NCI-H1694 (cell line): ENCODE results near the gene KCNN3.
A peak's percentile ranks its signal among the peaks of the same experiment; 100 is the strongest.

ENCODE experiments used
- DNase-seq: peaks from one replicate; lab custom pipeline; 2025; lab: John Stamatoyannopoulos, UW

The KCNN3 gene

DNA sequence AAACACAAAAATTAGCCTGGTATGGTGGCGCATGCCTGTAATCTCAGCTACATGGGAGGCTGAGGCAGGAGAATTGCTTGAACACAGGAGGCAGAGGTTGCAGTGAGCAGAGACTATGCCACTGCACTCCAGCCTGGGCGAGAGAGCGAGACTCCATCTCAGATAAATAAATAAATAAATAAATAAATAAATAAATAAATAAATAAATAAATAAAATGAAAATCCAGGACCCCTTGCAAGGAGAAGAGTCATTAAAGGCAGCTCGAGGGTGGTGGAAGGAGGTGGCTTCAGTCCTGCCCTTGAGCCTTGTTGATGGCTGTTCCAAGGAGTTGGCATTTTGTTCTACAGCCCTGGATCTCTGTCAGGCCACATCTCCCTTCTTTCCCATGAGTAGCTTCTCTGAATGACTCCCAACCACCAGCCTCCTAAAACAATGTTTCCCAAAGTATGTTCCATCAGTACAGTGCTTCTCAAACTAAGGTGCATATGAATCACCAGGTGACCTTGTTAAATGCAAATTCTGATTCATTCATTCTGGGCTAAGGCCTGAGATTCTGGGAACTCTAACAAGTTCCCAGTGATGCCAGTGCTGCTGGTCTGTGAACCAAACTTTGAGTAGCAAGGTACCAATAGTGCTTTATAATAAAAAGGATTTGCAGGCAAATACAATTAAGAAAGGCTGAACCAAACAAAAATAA, 99.0 kb downstream of the KCNN3 start:
- DNase-seq: no peak

DNA sequence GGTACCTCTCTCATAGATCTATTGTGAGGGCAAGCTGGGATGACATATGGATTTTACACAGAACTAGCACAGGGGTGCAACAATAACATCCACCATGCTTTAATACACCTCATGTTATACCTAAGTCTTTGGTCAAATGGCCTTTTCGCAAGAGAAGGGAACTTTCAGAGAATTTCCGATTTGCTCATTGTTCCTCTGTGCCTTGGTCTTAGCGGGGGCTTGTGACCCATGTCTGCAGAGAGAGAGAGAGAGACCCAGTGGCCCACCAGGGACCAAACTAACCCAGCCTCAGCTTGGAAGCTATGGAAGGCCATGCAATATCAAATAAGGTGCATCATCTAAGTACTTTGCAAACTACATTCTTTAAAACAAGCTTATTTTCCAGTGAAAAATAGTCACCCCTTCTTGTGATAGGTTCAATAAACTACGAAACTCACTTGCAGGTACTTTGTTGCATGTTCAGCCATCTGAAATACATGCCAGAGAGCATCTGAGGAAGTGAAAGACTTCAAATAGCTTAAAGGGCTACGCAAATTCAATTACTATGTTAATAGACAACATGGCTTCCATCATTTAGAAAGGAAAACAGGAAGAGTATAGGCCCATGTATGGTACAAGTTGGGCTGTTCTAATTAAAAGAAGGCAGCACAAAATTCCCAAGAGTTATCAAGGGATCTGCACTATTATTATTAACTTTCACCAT, 100.7 kb downstream of the KCNN3 start:
- DNase-seq: no peak

DNA sequence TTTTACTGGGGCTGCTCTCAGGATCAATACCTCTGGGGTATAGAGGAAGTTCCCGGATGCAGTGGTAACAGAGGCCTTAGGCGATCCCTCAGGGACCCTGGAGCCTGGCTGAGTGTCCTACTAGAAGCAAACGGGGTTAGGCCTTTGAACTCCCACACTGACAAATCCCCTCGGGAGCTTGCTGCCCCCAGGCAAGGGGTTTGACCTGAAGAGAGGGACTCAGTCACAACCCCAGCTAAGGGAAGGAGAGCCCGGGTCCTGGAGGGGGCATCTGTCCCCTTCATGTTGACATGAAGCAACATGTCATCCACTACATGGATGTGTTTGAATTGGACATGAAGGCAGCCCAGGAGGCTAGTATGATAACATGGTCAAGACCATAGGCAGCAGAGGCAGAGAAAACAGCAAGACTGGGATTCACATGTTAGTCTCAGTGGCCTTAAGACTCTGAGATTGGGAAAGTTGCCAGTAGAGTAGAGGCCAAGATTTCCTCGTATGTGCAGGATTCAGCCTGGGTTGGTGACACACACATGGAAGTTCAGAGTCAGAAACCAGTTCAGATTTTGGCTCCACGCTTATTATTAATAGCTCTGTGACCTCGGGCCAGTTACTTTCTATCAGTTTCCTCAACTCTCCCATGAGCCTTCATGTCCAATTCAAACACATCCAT, 101.5 kb downstream of the KCNN3 start:
- no peak for DNase-seq

DNA sequence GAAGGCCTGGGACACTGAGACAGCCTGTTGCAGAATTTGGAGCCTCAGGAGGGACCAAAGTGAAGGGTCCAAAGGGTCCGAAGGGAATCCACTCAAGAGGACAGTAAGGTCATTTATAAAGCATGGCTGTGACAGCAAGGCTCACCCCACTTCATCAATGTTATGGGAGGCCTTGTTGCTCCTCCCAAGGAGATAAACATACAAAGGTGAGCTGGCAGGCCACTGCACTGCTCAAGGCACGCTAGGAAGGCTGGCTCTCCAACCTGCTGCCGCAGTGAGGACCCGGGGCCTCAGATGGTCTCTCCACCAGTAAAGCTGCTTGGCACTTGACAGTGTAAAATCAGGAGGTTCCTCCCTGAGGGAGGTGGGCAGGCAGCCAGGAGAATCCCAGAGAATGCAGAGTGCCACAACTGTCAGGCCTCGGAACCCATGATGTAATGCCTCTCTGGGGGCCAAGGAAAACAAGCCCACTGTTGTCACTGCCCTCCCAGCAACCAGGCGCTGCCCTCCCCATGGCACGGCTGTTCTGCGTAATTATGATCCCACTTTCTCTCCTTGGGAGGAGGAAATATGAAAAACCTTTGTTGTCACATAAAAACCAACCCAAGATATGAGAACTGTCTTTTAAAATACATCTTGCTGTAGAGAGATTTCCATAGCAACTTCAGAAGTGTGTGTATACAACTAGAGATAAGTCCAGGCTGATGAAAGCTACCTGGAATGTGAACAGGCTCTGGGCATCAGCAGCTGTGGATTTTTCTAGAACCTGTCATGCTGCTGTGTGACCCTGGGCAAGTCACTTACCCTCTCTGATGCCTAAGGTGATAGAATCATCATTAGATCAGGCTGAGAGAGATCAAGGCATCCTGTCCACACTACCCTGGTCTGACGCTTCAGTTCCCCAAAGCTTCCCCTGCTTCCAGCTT, 102.5 kb downstream of the KCNN3 start:
- DNase-seq: peak; percentile 95

DNA sequence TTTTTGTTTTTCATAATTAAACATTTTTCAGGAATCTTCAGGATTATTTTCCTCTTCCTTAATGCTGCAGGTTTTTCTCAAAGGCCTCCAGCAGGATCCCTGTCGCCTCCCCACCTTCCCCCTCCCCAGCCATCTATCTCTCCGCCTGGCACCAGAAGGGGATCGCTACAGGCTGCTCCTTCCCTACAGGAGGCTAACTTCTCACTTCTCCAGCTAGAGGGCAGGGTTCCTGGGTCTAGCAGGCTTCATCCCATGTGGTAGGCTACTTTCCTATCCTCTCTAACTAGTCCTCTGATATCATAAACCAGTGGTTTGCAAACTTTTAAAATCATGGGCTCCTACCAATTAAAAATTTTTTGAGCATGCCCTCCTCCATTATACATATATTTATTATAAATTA, 104.1 kb downstream of the KCNN3 start:
- peak; percentile 67 for DNase-seq

DNA sequence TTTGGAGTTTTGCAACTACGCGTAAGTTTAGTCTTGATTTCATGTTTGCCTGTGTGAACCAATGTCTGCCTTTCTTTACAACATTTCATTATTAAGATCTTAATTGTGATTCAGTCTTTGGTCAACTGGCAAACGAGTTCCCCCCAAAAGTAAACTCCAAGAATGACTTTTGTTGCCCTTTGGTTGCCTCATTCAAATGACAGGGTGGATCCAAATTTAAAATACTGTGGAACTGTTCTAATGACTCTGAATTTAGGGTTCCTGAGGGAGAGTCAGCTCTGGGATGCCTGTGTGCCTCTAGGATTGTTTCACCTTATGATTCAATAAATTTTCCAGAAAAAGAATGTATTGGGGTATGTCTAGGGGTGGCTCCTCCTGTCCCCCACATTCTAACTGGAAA, 105.3 kb downstream of the KCNN3 start:
- no peak for DNase-seq

DNA sequence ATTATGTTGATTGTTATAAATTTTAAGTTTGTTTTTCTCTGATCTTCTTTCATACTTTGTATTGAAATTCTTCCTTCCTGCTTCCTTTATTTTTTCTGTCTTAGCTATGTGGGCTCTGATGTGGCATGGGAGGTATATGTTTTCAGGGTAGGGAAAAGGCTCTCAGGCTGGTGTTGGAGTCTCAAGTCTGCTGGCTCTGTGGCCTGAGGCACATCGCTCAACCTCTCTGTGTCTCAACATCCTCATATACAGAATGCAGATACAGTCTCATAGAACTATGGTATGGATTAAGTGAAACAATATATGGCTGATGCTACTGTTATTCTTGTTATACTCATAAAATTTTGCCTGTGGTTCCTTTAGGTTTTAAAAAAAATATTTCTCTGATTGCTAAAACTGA, 105.9 kb downstream of the KCNN3 start:
- no peak for DNase-seq

DNA sequence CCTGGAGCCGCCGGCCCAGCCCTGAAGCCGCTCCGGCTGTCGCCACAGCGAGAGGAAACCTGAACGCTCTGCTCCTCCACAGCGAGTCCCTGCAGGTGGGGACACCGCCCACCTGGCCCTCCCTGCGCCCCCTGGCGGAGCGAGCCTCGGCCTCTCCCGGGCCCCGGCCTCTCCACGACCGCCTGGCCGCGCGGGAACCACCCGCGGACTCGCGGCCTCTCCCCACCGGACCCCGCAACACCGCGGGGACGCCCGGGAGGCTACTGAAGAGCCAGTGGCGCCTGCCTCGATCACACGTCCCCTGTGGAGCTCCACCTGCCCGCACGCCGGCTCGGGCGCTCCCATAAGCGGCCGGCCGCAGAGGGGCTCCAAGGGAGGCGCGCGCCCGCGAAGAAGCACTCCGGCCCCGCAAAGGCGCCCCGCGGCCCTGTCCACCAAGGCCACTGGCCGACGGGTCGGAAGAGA, 109.6 kb downstream of the KCNN3 start:
- DNase-seq: no peak

DNA sequence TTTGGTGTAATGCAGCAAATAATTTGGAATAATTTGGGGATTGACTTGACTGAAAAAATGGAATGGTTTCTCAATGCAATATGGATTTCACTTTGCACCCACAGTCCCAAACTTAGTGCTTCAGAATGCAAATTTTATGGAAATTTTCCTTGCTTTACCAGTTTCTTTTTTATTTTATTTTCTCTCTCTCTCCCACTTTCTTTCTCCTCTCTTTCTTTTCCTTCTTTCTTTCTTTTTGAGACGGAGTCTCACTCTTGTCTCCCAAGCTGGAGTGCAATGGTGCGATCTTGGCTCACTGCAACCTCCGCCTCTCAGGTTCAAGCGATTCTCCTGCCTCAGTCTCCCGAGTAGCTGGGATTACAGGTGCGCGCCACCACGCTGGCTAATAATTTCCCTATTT, 110.3 kb downstream of the KCNN3 start:
- no peak for DNase-seq

DNA sequence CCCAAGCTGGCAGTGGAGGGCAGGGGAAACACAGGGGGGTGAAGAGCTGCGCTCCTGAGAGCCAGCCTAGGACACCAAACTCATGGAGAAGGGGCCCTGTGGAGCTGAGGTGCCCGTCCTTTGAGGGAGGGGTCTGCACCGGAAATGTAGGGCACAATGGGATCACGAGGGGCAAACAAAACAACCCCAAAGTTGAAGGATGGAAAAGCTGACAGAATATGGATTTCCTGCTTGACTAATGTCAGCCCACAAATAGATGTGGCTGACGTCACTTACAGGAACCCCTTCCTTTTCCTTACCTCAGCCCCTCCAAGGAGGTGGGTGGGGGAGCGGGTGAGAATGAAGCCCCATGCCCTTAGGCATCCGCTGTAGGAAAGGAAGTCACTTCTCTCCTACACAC, 110.9 kb downstream of the KCNN3 start:
- no peak for DNase-seq

DNA sequence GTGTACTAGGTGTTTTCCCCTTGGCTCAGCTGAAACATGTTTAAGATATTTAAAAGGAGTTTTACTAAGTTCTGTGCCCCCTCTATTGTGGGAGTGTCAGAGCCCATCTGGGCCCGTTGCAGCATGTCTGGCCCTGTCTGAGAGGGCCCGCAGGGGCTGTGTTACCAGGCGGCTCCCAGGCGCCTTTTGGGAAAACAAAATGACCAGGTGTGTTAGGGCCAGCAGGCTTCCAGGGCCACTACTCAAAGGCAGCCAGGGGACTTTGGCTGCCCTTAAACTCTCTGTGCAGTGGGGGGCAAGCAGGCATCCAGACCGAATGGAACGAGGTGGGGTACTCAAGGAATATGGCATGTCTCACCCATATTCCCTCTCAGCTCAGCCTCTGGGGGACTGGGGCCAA, 111.7 kb downstream of the KCNN3 start:
- no peak for DNase-seq

DNA sequence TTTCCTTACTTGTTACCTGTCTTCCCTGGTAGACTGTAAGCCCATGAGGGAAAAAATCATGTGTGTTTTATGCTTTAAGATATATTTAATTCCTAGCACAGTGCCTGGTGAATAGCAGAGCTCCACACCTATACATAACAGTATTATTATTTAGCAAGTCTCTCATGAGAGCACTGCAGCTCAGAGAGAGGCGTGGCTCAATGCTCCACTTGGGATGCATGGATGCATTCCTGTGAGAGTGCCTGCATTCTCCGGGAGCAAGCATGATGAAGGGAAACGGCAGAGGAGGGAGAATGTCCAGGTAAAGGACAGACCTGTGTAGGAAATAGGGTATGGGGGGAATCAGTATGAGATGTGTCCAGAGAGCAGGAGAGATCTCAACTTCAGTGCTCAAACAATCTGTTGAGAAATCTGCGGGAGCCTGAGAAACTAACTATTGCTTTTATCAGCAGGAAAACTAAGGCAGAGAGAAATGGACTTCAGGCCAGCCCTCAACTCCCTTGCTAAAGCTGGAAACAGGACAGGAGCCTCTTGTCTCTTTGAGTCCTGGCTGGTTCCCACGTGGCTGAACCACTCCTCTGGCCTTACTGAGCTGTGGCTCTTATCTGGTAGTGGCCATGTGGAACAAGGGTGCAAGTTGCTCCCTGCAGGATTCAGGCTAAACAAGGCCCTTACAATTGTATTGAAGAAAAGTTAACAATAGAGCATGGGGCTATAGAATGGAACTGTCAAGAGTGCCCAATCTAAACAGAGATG, 113.1 kb downstream of the KCNN3 start:
- DNase-seq: no peak

DNA sequence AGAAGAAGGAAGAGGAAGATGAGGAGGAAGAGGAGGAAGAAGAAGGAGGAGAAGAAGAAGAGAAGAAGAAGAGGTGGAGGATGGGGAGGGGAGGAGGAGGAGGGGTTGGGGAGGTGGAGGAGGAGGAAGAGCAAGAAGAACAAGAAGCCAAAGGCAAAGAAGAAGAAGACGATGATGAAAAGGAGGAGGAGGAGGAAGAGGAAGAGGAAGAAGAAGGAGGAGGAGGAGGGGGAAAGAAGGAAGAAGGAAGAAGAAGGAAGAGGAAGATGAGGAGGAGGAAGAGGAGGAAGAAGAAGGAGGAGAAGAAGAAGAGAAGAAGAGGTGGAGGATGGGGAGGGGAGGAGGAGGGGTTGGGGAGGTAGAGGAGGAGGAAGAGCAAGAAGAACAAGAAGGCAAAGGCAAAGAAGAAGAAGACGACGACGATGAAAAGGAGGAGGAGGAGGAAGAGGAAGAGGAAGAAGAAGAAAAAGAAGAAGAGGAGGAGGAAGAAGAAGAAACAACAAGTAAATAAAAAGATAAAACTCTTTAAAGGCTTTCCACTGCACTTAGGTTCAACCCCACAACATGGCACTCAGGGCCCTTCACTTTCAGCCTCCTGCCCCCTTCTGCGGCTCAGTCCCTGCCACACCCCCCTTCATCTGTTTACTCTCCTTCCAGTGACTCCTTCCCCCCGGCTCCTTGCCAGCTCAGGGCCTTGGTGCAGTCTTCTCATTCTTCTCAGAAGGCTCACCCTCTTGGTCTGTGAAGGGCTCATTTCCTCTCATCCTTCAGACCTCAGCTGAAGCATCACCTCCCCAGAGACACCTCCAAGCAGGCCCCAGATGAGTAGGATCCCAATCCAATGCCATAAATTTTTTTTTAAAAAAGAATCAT, 114.0 kb downstream of the KCNN3 start:
- DNase-seq: no peak

DNA sequence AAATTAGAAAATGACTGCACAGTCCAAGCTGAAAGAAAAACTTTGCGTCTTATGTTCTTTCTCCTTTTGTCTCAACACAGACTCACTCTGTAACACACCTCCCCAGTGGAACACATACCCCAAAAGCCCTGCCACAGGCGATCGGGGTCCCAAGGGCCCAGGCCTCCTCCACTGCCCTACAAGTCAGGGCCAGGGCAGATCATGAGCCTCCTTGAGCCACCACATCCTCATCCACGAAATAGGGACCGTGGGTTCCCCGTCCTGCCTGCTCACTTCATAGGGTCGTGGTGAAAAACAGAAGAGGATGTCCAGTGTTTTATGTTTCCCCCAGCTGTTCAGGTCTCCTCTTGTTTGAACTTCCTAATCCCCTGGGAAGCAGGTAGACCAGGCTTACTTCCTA, 116.7 kb downstream of the KCNN3 start:
- no peak for DNase-seq

DNA sequence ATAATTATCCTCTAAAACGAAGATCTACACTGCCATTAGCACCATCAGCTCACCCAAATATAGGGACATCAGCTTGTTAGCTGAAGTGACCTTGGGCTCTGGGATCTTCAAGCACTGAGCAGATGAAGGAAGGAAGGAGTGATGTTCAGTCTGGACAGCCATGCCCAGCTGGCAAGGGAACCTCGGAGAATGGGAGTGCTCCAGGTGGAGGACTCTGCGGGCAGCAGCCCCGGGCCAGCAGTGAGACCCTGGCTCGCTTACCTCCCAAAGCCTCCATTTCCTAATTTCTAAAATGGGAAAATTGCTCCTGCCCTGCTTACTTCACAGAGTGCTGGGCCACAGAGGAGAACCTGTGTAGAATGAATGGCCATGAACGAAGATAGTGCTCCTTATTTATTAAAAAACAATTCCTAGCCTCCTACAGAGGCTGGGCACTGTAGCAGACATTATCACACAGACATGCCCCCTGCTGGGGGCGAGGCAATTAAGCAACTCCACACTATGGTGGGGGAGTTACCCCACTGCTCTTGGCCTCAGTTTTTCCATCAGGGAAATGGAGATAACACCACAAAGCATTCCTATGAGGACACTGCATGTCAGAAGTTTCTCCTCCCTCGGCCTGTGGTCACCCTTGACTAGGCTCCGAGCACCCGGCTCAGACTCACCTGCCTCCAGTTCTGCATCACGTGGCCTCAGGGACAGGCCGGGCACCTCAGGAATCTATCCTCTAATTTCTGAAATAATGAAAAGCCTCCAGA, 117.6 kb downstream of the KCNN3 start:
- DNase-seq: no peak

DNA sequence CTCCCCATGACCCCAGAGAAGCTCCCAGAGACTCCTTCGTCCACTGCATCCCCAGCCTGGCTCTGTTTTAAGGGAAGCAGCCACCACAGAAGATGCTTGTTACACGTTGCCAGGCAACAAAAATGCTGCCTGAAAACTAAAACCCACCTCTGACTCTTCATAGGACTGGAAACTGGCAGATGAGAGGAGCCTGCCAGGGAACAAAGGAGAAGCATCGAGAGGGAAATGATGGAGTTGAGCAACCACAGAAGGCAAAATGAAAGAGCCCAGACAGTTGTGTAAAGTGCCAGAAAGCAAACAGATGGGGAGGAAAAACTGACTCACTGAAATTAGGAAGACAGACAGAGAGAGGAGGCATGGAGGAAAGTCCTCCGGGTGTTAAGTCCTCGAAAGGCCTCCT, 118.4 kb downstream of the KCNN3 start:
- DNase-seq: peak; percentile 65

DNA sequence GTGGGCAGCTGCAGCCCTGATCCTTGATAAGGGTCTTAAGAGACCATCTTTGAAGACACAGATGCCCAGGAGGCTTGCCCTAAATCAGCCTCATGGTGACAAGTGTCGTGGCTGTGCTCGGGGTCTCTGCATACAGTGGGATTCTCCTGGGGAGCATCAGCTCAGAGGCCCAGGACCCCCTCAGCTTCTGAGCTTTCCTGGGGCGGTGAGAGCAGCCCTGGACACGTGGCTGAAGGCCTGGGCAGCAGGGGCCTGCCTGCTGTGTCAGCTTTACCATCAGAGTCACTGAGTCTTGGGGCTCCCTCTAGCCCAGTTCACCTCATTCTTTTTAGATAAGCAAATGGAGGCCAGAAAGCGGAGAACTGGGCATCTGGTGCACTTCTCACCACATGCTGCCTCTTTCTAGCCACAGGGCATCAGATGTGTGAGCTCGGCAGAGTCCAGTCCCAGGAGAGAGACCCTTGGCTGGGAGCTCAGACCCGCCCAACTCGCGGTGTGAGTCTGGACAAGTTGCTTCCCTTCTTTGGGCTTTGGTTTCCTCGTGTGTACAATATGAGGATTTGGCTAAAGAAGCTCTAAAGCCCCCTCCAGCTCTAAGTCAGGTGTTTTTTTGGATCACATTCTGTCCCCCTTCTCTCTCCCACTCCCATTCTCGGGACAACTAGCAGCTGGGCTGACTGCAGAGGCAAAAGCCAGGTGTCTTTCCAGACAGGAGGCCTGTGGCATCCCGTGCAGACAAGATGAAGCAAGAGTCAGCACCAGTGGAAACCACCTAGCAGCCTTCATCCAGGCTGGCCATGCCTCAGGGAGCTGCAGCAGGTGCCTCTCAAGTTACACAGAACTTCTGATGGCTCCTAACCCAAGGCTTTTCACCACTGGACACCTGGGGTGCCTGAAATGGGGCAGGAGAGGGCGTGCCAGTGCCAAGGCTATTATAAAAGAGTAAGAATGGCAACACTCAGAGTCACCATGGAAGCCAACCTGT, 119.1 kb downstream of the KCNN3 start:
- DNase-seq: no peak

DNA sequence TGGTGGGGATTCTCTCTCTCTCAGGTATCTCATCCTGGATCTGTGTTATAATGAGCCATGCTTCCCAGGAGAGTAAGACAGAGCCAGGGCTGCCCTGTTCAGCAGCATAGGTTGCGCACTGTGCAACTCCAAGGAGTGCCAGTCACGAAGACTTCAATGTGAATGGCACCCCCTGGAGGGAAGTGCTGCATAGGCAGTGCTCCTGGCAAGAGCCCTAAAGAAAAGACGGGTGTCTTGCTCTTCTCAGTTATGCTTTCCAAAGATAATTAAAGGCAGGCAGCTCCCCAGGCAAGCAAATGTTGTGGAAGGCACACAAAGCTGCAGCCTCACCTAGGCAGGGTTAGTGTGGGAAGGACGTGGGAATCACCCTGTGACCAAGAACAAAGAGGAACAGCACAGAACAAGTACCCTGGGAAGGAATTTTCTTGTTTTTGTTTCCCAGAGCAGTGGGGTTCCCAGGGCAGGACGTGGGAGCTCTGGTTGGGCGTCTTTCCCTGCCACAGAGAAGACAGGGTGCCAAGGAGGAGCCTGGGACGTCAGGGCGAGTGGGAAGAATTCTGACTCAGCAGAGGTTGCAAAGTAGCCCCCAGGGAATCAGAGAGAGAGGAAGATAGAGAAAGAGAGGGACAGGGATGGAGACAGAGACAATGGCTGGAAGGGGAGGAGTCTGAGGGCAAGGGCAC, 120.9 kb downstream of the KCNN3 start:
- DNase-seq: peak; percentile 35
